OCI-LY7 (cell line): ENCODE measurements around the gene SALL2. TPM values are rescaled to one million over a fixed set of nuclear protein-coding genes. Genes with fewer than 3 reads are reported as not detected.

Experiments used
- BruUV-seq: library from RNA; stranded (reverse); fragments of 400-500 nt; replicated peaks from 2 replicates; lab custom pipeline; 2021; lab: Mats Ljungman, UMichigan
- CTCF ChIA-PET: fragments of 300-600 bp; sonication (Branson Sonifier 250); formaldehyde crosslinking; loops from one replicate; lab custom pipeline; 2022; ENCODE audit warnings: antibody characterized with exemption; ENCODE audit not compliant: unreplicated experiment; lab: Charles Lee
- POLR2A ChIA-PET: fragments of 300-600 bp; sonication (Branson Sonifier 250); formaldehyde crosslinking; loops from one replicate; lab custom pipeline; 2022; ENCODE audit warnings: antibody characterized with exemption; lab: Charles Lee
- DNase-seq: peaks from one replicate; pipeline ENCODE4 v3.0.0-alpha.2; 2015; ENCODE audit warnings: low spot score
- H2AFZ ChIP-seq: fragments of 200-600 bp; sonication (generic), shearing (Covaris generic); 2 replicates; pipeline ENCODE4 v1.6.1; 2014; ENCODE audit warnings: mild to moderate bottlenecking, antibody characterized with exemption, low read length, moderate library complexity
- H3K27ac ChIP-seq: fragments of 200-600 bp; sonication (generic); 2 replicates; pipeline ENCODE4 v1.5.1; 2014; ENCODE audit warnings: mixed run types, low read depth, mild to moderate bottlenecking, moderate library complexity, low read length, inconsistent platforms; ENCODE audit not compliant: poor library complexity, severe bottlenecking
- H3K36me3 ChIP-seq: fragments of 200-600 bp; sonication (generic); 2 replicates; pipeline ENCODE4 v1.6.1; 2014; ENCODE audit warnings: mild to moderate bottlenecking, antibody characterized with exemption, low read length, moderate library complexity, mixed read lengths; ENCODE audit not compliant: insufficient read depth
- H3K4me1 ChIP-seq: fragments of 200-600 bp; sonication (generic); 2 replicates; pipeline ENCODE4 v1.5.1; 2014; ENCODE audit warnings: mild to moderate bottlenecking, low read length; ENCODE audit not compliant: insufficient read depth, poor library complexity, severe bottlenecking
- H3K4me2 ChIP-seq: fragments of 200-600 bp; sonication (generic); 2 replicates; pipeline ENCODE4 v1.6.1; 2014; ENCODE audit warnings: mild to moderate bottlenecking, low read length
- H3K4me3 ChIP-seq: fragments of 200-600 bp; sonication (generic); 2 replicates; pipeline ENCODE4 v1.5.1; 2014; ENCODE audit warnings: mild to moderate bottlenecking, low read depth, low read length; ENCODE audit not compliant: poor library complexity, severe bottlenecking
- H3K79me2 ChIP-seq: fragments of 200-600 bp; sonication (generic); 2 replicates; pipeline ENCODE4 v1.6.1; 2016; ENCODE audit warnings: low read depth, mild to moderate bottlenecking, low read length, moderate library complexity, mixed read lengths; ENCODE audit not compliant: insufficient read depth
- H3K9me2 ChIP-seq: fragments of 200-600 bp; sonication (generic); 2 replicates; pipeline ENCODE4 v1.6.1; 2016; ENCODE audit warnings: mild to moderate bottlenecking, low read length, mixed read lengths; ENCODE audit not compliant: insufficient read depth
- H3K9me3 ChIP-seq: fragments of 200-600 bp; sonication (generic); 2 replicates; pipeline ENCODE4 v1.6.1; 2014; ENCODE audit warnings: mild to moderate bottlenecking, mixed run types, low read length, mixed read lengths
- H4K20me1 ChIP-seq: fragments of 200-600 bp; sonication (generic); 2 replicates; pipeline ENCODE4 v1.6.1; 2014; ENCODE audit warnings: mild to moderate bottlenecking, antibody characterized with exemption, low read length, moderate library complexity, mixed read lengths; ENCODE audit not compliant: insufficient read depth
- EZH2phosphoT487 ChIP-seq: fragments of 200-600 bp; sonication (generic); IDR thresholded peaks from 2 replicates; pipeline ENCODE4 v1.6.1; 2018; ENCODE audit warnings: low read depth, borderline replicate concordance, mild to moderate bottlenecking, mixed run types, antibody characterized with exemption, low read length, moderate library complexity, mixed read lengths
- intact Hi-C: fragments of 100-400 bp; cut with micrococcal nuclease; formaldehyde crosslinking; loops from one replicate; pipeline ENCODE4 v1.10.0; 2022; ENCODE audit not compliant: unreplicated experiment
- total RNA-seq, 2 experiments: library from RNA; depleted of rRNA in 1 of 2; stranded (reverse); fragments of >200 nt in 1 of 2; shearing (Covaris generic) in 1 of 2; gene quantifications; 2 replicates each; pipeline ENCODE4 v1.2.3, GENCODE V29; 2014 to 2022
- TF ChIP-seq, protein P1 (sequence below): fragments of 200-600 bp; sonication (generic); conservative IDR thresholded peaks from 2 replicates; pipeline ENCODE4 v1.5.1; 2014; ENCODE audit warnings: mild to moderate bottlenecking, antibody characterized with exemption, low read length, moderate library complexity, mixed read lengths

Gene SALL2
- total RNA-seq, 2 experiments from 2014 or later = 8.2 to 15.9 TPM

DNA sequence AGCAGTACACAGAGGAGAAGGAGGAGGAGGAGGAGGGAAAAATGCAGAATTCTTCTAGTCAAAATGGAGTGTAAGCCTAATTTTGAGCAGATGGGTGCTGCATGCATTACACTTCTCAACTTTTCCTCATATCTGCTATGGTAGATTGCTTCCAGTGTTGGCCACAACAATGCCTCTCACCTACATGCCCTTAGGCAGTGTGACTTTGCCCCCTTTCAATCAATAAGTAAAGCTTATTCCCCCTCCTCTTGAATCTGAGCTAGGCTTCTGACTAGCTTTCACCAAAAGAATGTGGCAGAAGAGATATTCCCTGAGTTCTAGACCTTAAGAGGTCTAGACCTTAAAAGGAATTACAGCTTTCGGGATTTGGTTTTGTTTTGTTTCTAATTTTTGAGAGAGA lies 11.8 kb downstream of the SALL2 start:
- Histone ChIP-seq H3K79me2 (peaks cover 18% of the 10 kb centered on the region), H4K20me1 (no peaks in the 10 kb centered on the region), H3K36me3 (peaks cover 3% of the 10 kb centered on the region), H2AFZ (no peak overlapping the region), H3K9me3 (no peaks in the 10 kb centered on the region), H3K4me1 (peaks cover 10% of the 10 kb centered on the region), H3K27ac (no peak overlapping the region), H3K4me3 (no peak overlapping the region), H3K9me2 (no peaks in the 10 kb centered on the region), H3K4me2 (no peak overlapping the region)
- POLR2A ChIA-PET = interaction anchor here (1.3 to 4.8 kb wide), 3 partner anchors 9 to 45 kb away, joined by 4 to 33 read pairs (median 4); partner anchors contain the start of gene SALL2
- intact Hi-C loops = no loop called here
- CTCF ChIA-PET = interaction anchor here (1.0 kb wide), 1 partner anchor 12 kb away, joined by 3 read pairs; the partner anchor contains the start of gene SALL2
- no TSS peak for BruUV-seq
- TF ChIP-seq, protein P1, sequence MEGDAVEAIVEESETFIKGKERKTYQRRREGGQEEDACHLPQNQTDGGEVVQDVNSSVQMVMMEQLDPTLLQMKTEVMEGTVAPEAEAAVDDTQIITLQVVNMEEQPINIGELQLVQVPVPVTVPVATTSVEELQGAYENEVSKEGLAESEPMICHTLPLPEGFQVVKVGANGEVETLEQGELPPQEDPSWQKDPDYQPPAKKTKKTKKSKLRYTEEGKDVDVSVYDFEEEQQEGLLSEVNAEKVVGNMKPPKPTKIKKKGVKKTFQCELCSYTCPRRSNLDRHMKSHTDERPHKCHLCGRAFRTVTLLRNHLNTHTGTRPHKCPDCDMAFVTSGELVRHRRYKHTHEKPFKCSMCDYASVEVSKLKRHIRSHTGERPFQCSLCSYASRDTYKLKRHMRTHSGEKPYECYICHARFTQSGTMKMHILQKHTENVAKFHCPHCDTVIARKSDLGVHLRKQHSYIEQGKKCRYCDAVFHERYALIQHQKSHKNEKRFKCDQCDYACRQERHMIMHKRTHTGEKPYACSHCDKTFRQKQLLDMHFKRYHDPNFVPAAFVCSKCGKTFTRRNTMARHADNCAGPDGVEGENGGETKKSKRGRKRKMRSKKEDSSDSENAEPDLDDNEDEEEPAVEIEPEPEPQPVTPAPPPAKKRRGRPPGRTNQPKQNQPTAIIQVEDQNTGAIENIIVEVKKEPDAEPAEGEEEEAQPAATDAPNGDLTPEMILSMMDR = no peak
- no peak for DNase-seq

DNA sequence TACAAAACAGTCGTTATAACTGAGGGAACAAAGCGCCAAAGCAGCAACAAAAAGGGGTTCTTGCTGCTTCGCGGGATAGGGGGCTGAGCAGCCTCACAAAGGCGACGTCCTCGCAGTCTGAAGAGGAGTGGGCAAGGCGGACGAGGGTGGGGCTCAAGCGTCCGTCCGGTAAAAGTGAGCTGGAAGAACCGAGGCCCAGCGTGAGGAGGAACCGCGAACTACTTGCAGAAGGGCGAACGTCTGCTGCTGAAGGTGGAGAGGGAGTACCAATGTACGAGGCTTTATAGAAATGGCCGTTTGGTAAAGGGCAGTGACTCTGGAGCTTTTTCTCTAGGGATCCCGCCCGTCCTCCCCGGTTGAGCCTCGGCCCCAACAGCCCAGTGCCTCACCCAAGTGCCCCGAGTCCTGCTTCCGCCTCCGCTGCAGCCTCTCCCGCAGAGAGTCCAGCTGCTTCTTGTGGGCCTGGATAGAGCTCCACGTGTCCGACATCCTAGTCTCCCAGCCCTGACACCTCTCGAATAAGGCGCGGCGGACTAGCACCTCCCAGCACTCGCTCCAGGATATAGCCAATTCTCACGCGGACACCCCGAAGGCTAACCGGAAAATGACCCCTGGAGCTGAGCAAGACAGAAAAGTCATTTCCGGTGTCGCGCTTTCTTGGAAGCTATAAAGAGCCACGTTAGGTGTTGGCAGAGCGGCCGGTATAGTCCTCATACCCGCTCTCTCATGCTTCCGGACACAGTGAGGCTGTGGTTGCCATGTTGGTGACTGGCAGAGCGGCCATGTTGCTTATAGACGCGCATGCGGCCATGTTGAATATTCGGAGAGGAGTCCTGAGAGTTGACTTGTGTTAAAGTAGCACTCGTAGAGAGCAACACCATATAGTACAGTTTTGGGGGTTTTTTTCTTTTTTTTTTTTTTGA lies 15.2 kb downstream of the SALL2 start, which contains the start of gene METTL3:
METTL3 (minus strand) TSS at position 606 of the 923 bp plus-strand sequence; CDS start at position 489, 117 bp downstream.
- no TSS peak for BruUV-seq
- POLR2A ChIA-PET = interaction anchor here (0.5 to 3.5 kb wide), 10 partner anchors 9 to 1794 kb away, joined by 3 to 30 read pairs (median 4); partner anchors contain the start of gene SALL2
- Histone ChIP-seq H3K4me1 (peaks cover 13% of the 10 kb centered on the region), H2AFZ (peak within 1 kb of the TSS; percentile 65), H3K9me2 (no peaks in the 10 kb centered on the region), H3K79me2 (peaks cover 43% of the 10 kb centered on the region), H3K27ac (peak within 1 kb of the TSS; percentile 34), H3K4me2 (peak within 1 kb of the TSS; percentile 94), H4K20me1 (no peaks in the 10 kb centered on the region), H3K4me3 (peak within 1 kb of the TSS; percentile 78), H3K36me3 (peaks cover 30% of the 10 kb centered on the region), H3K9me3 (no peaks in the 10 kb centered on the region)
- peak; percentile 98 for DNase-seq
- TF ChIP-seq, protein P1 = no peak
- no peak for TF ChIP-seq EZH2phosphoT487
- intact Hi-C loops = loop anchor here (1.0 kb wide), 1 partner anchor 16 kb away; no protein-coding TSS in a partner anchor
- CTCF ChIA-PET = interaction anchor here (0.6 to 1.2 kb wide), 3 partner anchors 12 to 35 kb away, joined by 3 to 12 read pairs (median 4); partner anchors contain the start of gene SALL2
